HepG2 (cell line): ENCODE measurements around the gene CD248. TPM values are rescaled to one million over a fixed set of nuclear protein-coding genes. Genes with fewer than 3 reads are reported as not detected.

ENCODE experiments used
- BRD4 ChIP-seq: sonication (generic); formaldehyde crosslinking; IDR thresholded peaks from 2 replicates; pipeline ENCODE4 v1.4.0; 2020; ENCODE audit warnings: missing genetic modification reagents
- ELK4 ChIP-seq: sonication (generic); formaldehyde crosslinking; IDR thresholded peaks from 2 replicates; pipeline ENCODE4 v1.9.0; 2021; ENCODE audit warnings: missing genetic modification reagents, borderline replicate concordance
- GMEB2 ChIP-seq: IDR thresholded peaks from 2 replicates; pipeline ENCODE4 v1.6.1; 2016; ENCODE audit warnings: missing biosample characterization, missing genetic modification reagents, low read depth
- IRF1 ChIP-seq: sonication (generic); formaldehyde crosslinking; IDR thresholded peaks from 2 replicates; pipeline ENCODE4 v1.4.0; 2020; ENCODE audit warnings: low read depth, mild to moderate bottlenecking, missing genetic modification reagents
- KDM3A ChIP-seq: IDR thresholded peaks from 2 replicates; pipeline ENCODE4 v1.6.1; 2018; ENCODE audit warnings: low read depth, missing compliant biosample characterization
- NAIF1 ChIP-seq: sonication (generic); formaldehyde crosslinking; IDR thresholded peaks from 2 replicates; pipeline ENCODE4 v1.5.0; 2020; ENCODE audit warnings: mild to moderate bottlenecking, missing genetic modification reagents, borderline replicate concordance
- SMC3 ChIP-seq: IDR thresholded peaks from 2 replicates; pipeline ENCODE4 v1.6.1; 2011; ENCODE audit warnings: low read length, improper control_type of control experiment
- SRF ChIP-seq: IDR thresholded peaks from 2 replicates; pipeline ENCODE4 v1.6.1; 2011; ENCODE audit warnings: mild to moderate bottlenecking, low read depth, low read length, moderate library complexity
- THRA ChIP-seq: sonication (generic); formaldehyde crosslinking; IDR thresholded peaks from 2 replicates; pipeline ENCODE4 v1.4.0; 2020; ENCODE audit warnings: missing genetic modification reagents, borderline replicate concordance
- ZBTB14 ChIP-seq: sonication (generic); formaldehyde crosslinking; IDR thresholded peaks from 2 replicates; pipeline ENCODE4 v1.4.0; 2020; ENCODE audit warnings: missing genetic modification reagents
- ZBTB21 ChIP-seq: sonication (generic); formaldehyde crosslinking; IDR thresholded peaks from 2 replicates; pipeline ENCODE4 v1.4.0; 2020; ENCODE audit warnings: missing genetic modification reagents
- ZBTB38 ChIP-seq: sonication (generic); formaldehyde crosslinking; IDR thresholded peaks from 2 replicates; pipeline ENCODE4 v1.5.1; 2020; ENCODE audit warnings: mild to moderate bottlenecking, missing genetic modification reagents
- ZBTB42 ChIP-seq: sonication (generic); formaldehyde crosslinking; IDR thresholded peaks from 2 replicates; pipeline ENCODE4 v1.5.0; 2020; ENCODE audit warnings: mild to moderate bottlenecking, missing genetic modification reagents
- ZNF101 ChIP-seq: sonication (generic); formaldehyde crosslinking; IDR thresholded peaks from 2 replicates; pipeline ENCODE4 v1.4.0; 2020; ENCODE audit warnings: mild to moderate bottlenecking, low read depth, missing genetic modification reagents, borderline replicate concordance
- ZNF232 ChIP-seq: sonication (generic); formaldehyde crosslinking; IDR thresholded peaks from 2 replicates; pipeline ENCODE4 v1.4.0; 2020; ENCODE audit warnings: missing genetic modification reagents, borderline replicate concordance
- ZNF317 ChIP-seq: sonication (generic); formaldehyde crosslinking; IDR thresholded peaks from 2 replicates; pipeline ENCODE4 v1.5.0; 2020; ENCODE audit warnings: mild to moderate bottlenecking, missing genetic modification reagents
- ZNF34 ChIP-seq: sonication (generic); formaldehyde crosslinking; IDR thresholded peaks from 2 replicates; pipeline ENCODE4 v1.4.0; 2020; ENCODE audit warnings: mild to moderate bottlenecking, missing genetic modification reagents, borderline replicate concordance
- ZNF350 ChIP-seq: sonication (generic); formaldehyde crosslinking; IDR thresholded peaks from 2 replicates; pipeline ENCODE4 v1.4.0; 2020; ENCODE audit warnings: mild to moderate bottlenecking, low read depth, missing genetic modification reagents, borderline replicate concordance
- ZNF547 ChIP-seq: sonication (generic); formaldehyde crosslinking; IDR thresholded peaks from 2 replicates; pipeline ENCODE4 v1.5.1; 2020; ENCODE audit warnings: mild to moderate bottlenecking, missing genetic modification reagents
- ZNF615 ChIP-seq: sonication (generic); formaldehyde crosslinking; IDR thresholded peaks from 2 replicates; pipeline ENCODE4 v1.5.0; 2020; ENCODE audit warnings: mild to moderate bottlenecking, missing genetic modification reagents, borderline replicate concordance
- ZNF644 ChIP-seq: IDR thresholded peaks from 2 replicates; pipeline ENCODE4 v1.6.1; 2016; ENCODE audit warnings: low read depth
- ZNF737 ChIP-seq: sonication (generic); formaldehyde crosslinking; IDR thresholded peaks from 2 replicates; pipeline ENCODE4 v1.5.0; 2020; ENCODE audit warnings: missing genetic modification reagents, mild to moderate bottlenecking, borderline replicate concordance
- ZSCAN21 ChIP-seq: sonication (generic); formaldehyde crosslinking; IDR thresholded peaks from 2 replicates; pipeline ENCODE4 v1.8.0; 2022; ENCODE audit warnings: mild to moderate bottlenecking, missing genetic modification reagents, moderate library complexity, borderline replicate concordance
- polyA plus RNA-seq, 8 experiments: library from polyadenylated mRNA; depleted of rRNA in 3 of 8; stranded (reverse) in 7 of 8; unstranded in 1 of 8; fragments of >200 nt; fragmentation: Illumina TruSeq in 4 of 8; extraction: Trizol in 4 of 8; gene quantifications; 2 replicates each; pipeline versions ENCODE4 v1.2.1 to v1.2.3, GENCODE V29; 2011 to 2016; ENCODE audit warnings: low read depth in 4 of 8, missing spikeins in 1 of 8, mixed read lengths in 1 of 8; ENCODE audit not compliant: insufficient read depth in 1 of 8
- total RNA-seq, 5 experiments: library from RNA; depleted of rRNA; stranded (reverse); fragments of >200 nt; fragmentation: Illumina TruSeq; extraction: Trizol; gene quantifications; 2 replicates each; pipeline ENCODE4 v1.2.3, GENCODE V29; 2016; ENCODE audit warnings: low read depth in 1 of 5

The CD248 gene
- total and polyA plus RNA-seq, 2 of the 13 experiments (the other 11 are each of a cell fraction or from before 2014, with no cell fraction given) = 0.25 to 0.35 TPM

GRCh38 chr11:66268952-66269905, 47.6 kb downstream of the CD248 start (continued):
- TF ChIP-seq GMEB2 (CRISPR knock-in tag) = no peak
- TF ChIP-seq ZNF547 (CRISPR knock-in tag) = no peak
- TF ChIP-seq SRF = no peak
- no peak for TF ChIP-seq ZNF350 (CRISPR knock-in tag)
- no peak for TF ChIP-seq KDM3A (CRISPR knock-in tag)
- TF ChIP-seq NAIF1 (CRISPR knock-in tag) = no peak
- TF ChIP-seq ZNF615 (CRISPR knock-in tag) = no peak
- TF ChIP-seq ZNF737 (CRISPR knock-in tag) = no peak
- TF ChIP-seq ZBTB21 (CRISPR knock-in tag) = no peak
- no peak for TF ChIP-seq ZBTB42 (CRISPR knock-in tag)
- TF ChIP-seq ZNF101 (CRISPR knock-in tag) = no peak
- TF ChIP-seq ZNF34 (CRISPR knock-in tag) = no peak
- no peak for TF ChIP-seq IRF1 (CRISPR knock-in tag)
- TF ChIP-seq ELK4 (CRISPR knock-in tag) = no peak
- 0 out of 2 replicates have a peak, but pooled peaks have one; percentile 11 for TF ChIP-seq SMC3
- TF ChIP-seq BRD4 (CRISPR knock-in tag) = 0 out of 2 replicates have a peak, but pooled peaks have one; percentile 54
- no peak; the same call in 1 of the 2 replicates for TF ChIP-seq THRA (CRISPR knock-in tag)
- TF ChIP-seq ZBTB14 (CRISPR knock-in tag) = no peak
- no peak for TF ChIP-seq ZNF232 (CRISPR knock-in tag)
- no peak for TF ChIP-seq ZNF644
- TF ChIP-seq ZNF317 (CRISPR knock-in tag) = 0 out of 2 replicates have a peak, but pooled peaks have one; percentile 35
- TF ChIP-seq ZSCAN21 (CRISPR knock-in tag) = no peak
- no peak for TF ChIP-seq ZBTB38
